ENCODE measurements around the gene TGFBRAP1.

- TF ChIP-seq CTCF (IDR thresholded peaks at IDR 0.05) (no peak), POLR2A (IDR thresholded peaks at IDR 0.05) (no peak), EP300 (IDR thresholded peaks at IDR 0.05) (no peak)
Observed at GRCh38 chr2:105307550-105307949, 22.0 kb downstream of the TGFBRAP1 start.

Data from tibial nerve (tissue), 4 donors.